ENCODE measurements around the gene MEF2A.
A peak's percentile ranks its signal among the peaks of the same experiment; 100 is the strongest.

Gene MEF2A

GRCh38 chr15:99526671-99527070 is 39.1 kb upstream of the MEF2A start:
- ATAC-seq = no peak
- TF ChIP-seq TSHZ2 (CRISPR knock-in tag; IDR thresholded peaks at IDR 0.05) (no peak), SNAI2 (CRISPR knock-in tag; IDR thresholded peaks at IDR 0.05) (no peak), PATZ1 (CRISPR knock-in tag; IDR thresholded peaks at IDR 0.05; ENCODE audit: borderline replicate concordance) (no peak), CSRNP3 (CRISPR knock-in tag; IDR thresholded peaks at IDR 0.05) (no peak), ISL1 (CRISPR knock-in tag; IDR thresholded peaks at IDR 0.05) (no peak), CSDC2 (CRISPR knock-in tag; IDR thresholded peaks at IDR 0.05) (no peak), RARB (CRISPR knock-in tag; IDR thresholded peaks at IDR 0.05) (no peak), ZC3H10 (CRISPR knock-in tag; IDR thresholded peaks at IDR 0.05) (no peak), ZFP3 (CRISPR knock-in tag; IDR thresholded peaks at IDR 0.05) (no peak), OSR1 (CRISPR knock-in tag; IDR thresholded peaks at IDR 0.05) (no peak), TOX (CRISPR knock-in tag; IDR thresholded peaks at IDR 0.05; ENCODE audit: borderline replicate concordance) (no peak), GLIS3 (CRISPR knock-in tag; IDR thresholded peaks at IDR 0.05) (no peak), ZFP30 (CRISPR knock-in tag; IDR thresholded peaks at IDR 0.05) (no peak), ARNTL (CRISPR knock-in tag; IDR thresholded peaks at IDR 0.05; ENCODE audit: borderline replicate concordance, low read depth) (no peak), BACH2 (CRISPR knock-in tag; IDR thresholded peaks at IDR 0.05; ENCODE audit: borderline replicate concordance) (no peak)

GRCh38 chr15:99536422-99537040 is 29.3 kb upstream of the MEF2A start:
- peak; percentile 92 for ATAC-seq
- TF ChIP-seq ZC3H10 (CRISPR knock-in tag; IDR thresholded peaks at IDR 0.05) (no peak), ESRRG (CRISPR knock-in tag; IDR thresholded peaks at IDR 0.05) (no peak), PPARA (CRISPR knock-in tag; IDR thresholded peaks at IDR 0.05; ENCODE audit: borderline replicate concordance) (no peak), TOX (CRISPR knock-in tag; IDR thresholded peaks at IDR 0.05; ENCODE audit: borderline replicate concordance) (no peak), ZFP30 (CRISPR knock-in tag; IDR thresholded peaks at IDR 0.05) (no peak), SNAI2 (CRISPR knock-in tag; IDR thresholded peaks at IDR 0.05) (no peak), POU6F1 (CRISPR knock-in tag; IDR thresholded peaks at IDR 0.05; ENCODE audit: borderline replicate concordance, low read depth) (no peak), TSHZ2 (CRISPR knock-in tag; IDR thresholded peaks at IDR 0.05) (no peak), ISL1 (CRISPR knock-in tag; IDR thresholded peaks at IDR 0.05) (no peak), CREB5 (CRISPR knock-in tag; IDR thresholded peaks at IDR 0.05; ENCODE audit: low read depth) (no peak), TCF4 (CRISPR knock-in tag; IDR thresholded peaks at IDR 0.05; ENCODE audit: borderline replicate concordance) (no peak), ZNF565 (CRISPR knock-in tag; conservative IDR thresholded peaks at IDR 0.05; ENCODE audit: low read depth) (no peak), ZNF8 (CRISPR knock-in tag; IDR thresholded peaks at IDR 0.05) (no peak), PATZ1 (CRISPR knock-in tag; IDR thresholded peaks at IDR 0.05; ENCODE audit: borderline replicate concordance) (no peak), CSRNP3 (CRISPR knock-in tag; IDR thresholded peaks at IDR 0.05) (no peak)
